GM18498 (cell line): ENCODE data around the gene PRR13.
"Not testable (repeated sequence)": the region's sequence is repeated elsewhere in the genome, so short reads cannot be mapped to it uniquely, and the experiment has no call there.

Experiments
- ATAC-seq: cut with Tn5 transposase; IDR thresholded peaks from one replicate; pipeline ENCODE4 v1.9.1; 2021; ENCODE audit warnings: mild to moderate bottlenecking, moderate library complexity; ENCODE audit not compliant: unreplicated experiment

PRR13 gene

GRCh38 chr12:53435326-53435725 is 6.2 kb upstream of the PRR13 start:
- ATAC-seq: not testable (repeated sequence)

- ATAC-seq: not testable (repeated sequence)
Observed at GRCh38 chr12:53439582-53439981, 2.0 kb upstream of the PRR13 start.

- ATAC-seq: no peak
Observed at GRCh38 chr12:53443955-53444354, 2.4 kb downstream of the PRR13 start.

- ATAC-seq: not testable (repeated sequence)
Observed at GRCh38 chr12:53444593-53445325, 3.2 kb downstream of the PRR13 start.

- no peak for ATAC-seq
Observed at GRCh38 chr12:53450936-53451335, 9.4 kb downstream of the PRR13 start.

- ATAC-seq: peak; percentile 95
Observed at GRCh38 chr12:53451661-53452158, 10.2 kb downstream of the PRR13 start, which contains the start of gene PCBP2. Gene PCBP2 (plus strand): TSS chr12:53452102. CDS start chr12:53454801, 2,699 bp downstream.

GRCh38 chr12:53452159-53453077 is 10.9 kb downstream of the PRR13 start:
- ATAC-seq: peak; percentile 40

- no peak for ATAC-seq
Observed at GRCh38 chr12:53453953-53454640, 12.6 kb downstream of the PRR13 start.

GRCh38 chr12:53454707-53455106 is 13.2 kb downstream of the PRR13 start:
- no peak for ATAC-seq

GRCh38 chr12:53456654-53457366 is 15.3 kb downstream of the PRR13 start:
- no peak for ATAC-seq

GRCh38 chr12:53459097-53459496 is 17.6 kb downstream of the PRR13 start:
- ATAC-seq: no peak

- no peak for ATAC-seq
Observed at GRCh38 chr12:53461059-53461458, 19.5 kb downstream of the PRR13 start.

- ATAC-seq: no peak
Observed at GRCh38 chr12:53461591-53461990, 20.1 kb downstream of the PRR13 start.

- no peak for ATAC-seq
Observed at GRCh38 chr12:53462935-53463334, 21.4 kb downstream of the PRR13 start.

- no peak for ATAC-seq
Observed at GRCh38 chr12:53463802-53464560, 22.4 kb downstream of the PRR13 start.

GRCh38 chr12:53464685-53465418 is 23.3 kb downstream of the PRR13 start:
- no peak for ATAC-seq

- ATAC-seq: no peak
Observed at GRCh38 chr12:53465679-53466078, 24.1 kb downstream of the PRR13 start.

GRCh38 chr12:53466640-53467039 is 25.1 kb downstream of the PRR13 start:
- no peak for ATAC-seq

GRCh38 chr12:53467082-53467481 is 25.5 kb downstream of the PRR13 start:
- ATAC-seq: no peak
